ENCODE results near the gene EXOC3L4.

EXOC3L4 gene

GRCh38 chr14:103122585-103122946 lies 28.0 kb downstream of the EXOC3L4 start:
- DNase-seq = no peak

GRCh38 chr14:103122947-103123633 lies 28.6 kb downstream of the EXOC3L4 start, which contains the start of gene TNFAIP2:
Gene TNFAIP2 (plus strand): TSS chr14:103123461. CDS start chr14:103126458, 2,997 bp downstream.
- no peak for DNase-seq

GRCh38 chr14:103123634-103124500 lies 29.3 kb downstream of the EXOC3L4 start:
- no peak for DNase-seq

- DNase-seq = no peak
Observed at GRCh38 chr14:103124501-103125001, 30.0 kb downstream of the EXOC3L4 start.

- no peak for DNase-seq
Observed at GRCh38 chr14:103125098-103126070, 30.9 kb downstream of the EXOC3L4 start.

- DNase-seq = no peak
Observed at GRCh38 chr14:103126088-103126872, 31.8 kb downstream of the EXOC3L4 start.

- DNase-seq = no peak
Observed at GRCh38 chr14:103126873-103127304, 32.4 kb downstream of the EXOC3L4 start.

GRCh38 chr14:103127356-103127755 lies 32.8 kb downstream of the EXOC3L4 start:
- no peak for DNase-seq

- DNase-seq = no peak
Observed at GRCh38 chr14:103127861-103128598, 33.5 kb downstream of the EXOC3L4 start.

- no peak for DNase-seq
Observed at GRCh38 chr14:103128631-103129300, 34.2 kb downstream of the EXOC3L4 start.

GRCh38 chr14:103129301-103130016 lies 34.9 kb downstream of the EXOC3L4 start:
- no peak for DNase-seq

GRCh38 chr14:103130017-103130764 lies 35.7 kb downstream of the EXOC3L4 start:
- no peak for DNase-seq

- no peak for DNase-seq
Observed at GRCh38 chr14:103130965-103131364, 36.4 kb downstream of the EXOC3L4 start.

GRCh38 chr14:103131580-103131979 lies 37.1 kb downstream of the EXOC3L4 start:
- no peak for DNase-seq

GRCh38 chr14:103132381-103133209 lies 38.1 kb downstream of the EXOC3L4 start:
- no peak for DNase-seq

GRCh38 chr14:103133210-103134140 lies 39.0 kb downstream of the EXOC3L4 start:
- no peak for DNase-seq

- no peak for DNase-seq
Observed at GRCh38 chr14:103134405-103134804, 39.9 kb downstream of the EXOC3L4 start.
